SK-MEL-5 (cell line): ENCODE results near the gene OR5AK2. TPM values are rescaled to one million over a fixed set of nuclear protein-coding genes. Genes with fewer than 3 reads are reported as not detected.
"Not testable (repeated sequence)": the region's sequence is repeated elsewhere in the genome, so short reads cannot be mapped to it uniquely, and the experiment has no call there.

ENCODE experiments used
- DNase-seq: peaks from one replicate; pipeline ENCODE4 v3.0.0-alpha.2; 2016; ENCODE audit warnings: low read depth, low spot score
- in situ Hi-C: cut with HindIII; loops from 2 replicates; pipeline ENCODE4 v1.10.0; 2016; ENCODE audit warnings: low sequenced_read_pairs, high pct_unique_total_duplicates, low pct_unique_long_range_greater_than_20kb
- polyA plus RNA-seq, 2 experiments: library from polyadenylated mRNA; depleted of rRNA; stranded (reverse); fragments of >200 nt; gene quantifications; 2 replicates each; pipeline ENCODE4 v1.2.3, GENCODE V29; 2015
- total RNA-seq: library from RNA; depleted of rRNA; stranded (reverse); fragments of >200 nt; shearing (Covaris generic); gene quantifications from 2 replicates; pipeline ENCODE4 v1.2.3, GENCODE V29; 2014; rRNA removed

OR5AK2 gene
- total RNA-seq: not detected in 2 replicates
- polyA plus RNA-seq (2015; cell fraction: cytosol; rRNA removed): not detected in 2 replicates
- polyA plus RNA-seq (2015; cell fraction: nucleus; rRNA removed): not detected in 2 replicates

- DNase-seq: no peak
- in situ Hi-C loops: no loop called here
These were observed at the start of gene OR5AK2 for GRCh38 chr11:56988614-56989013. OR5AK2 (plus strand) TSS chr11:56988914; CDS start chr11:56988914, 0 bp downstream.

GRCh38 chr11:56945526-56945925 lies 43.2 kb upstream of the OR5AK2 start:
- in situ Hi-C loops, DNase-seq: not testable (repeated sequence)

- in situ Hi-C loops: no loop called here
- DNase-seq: no peak
These were observed 39.7 kb upstream of the OR5AK2 start for GRCh38 chr11:56948991-56949515.

GRCh38 chr11:56950510-56950909 lies 38.2 kb upstream of the OR5AK2 start:
- peak; percentile 65 for DNase-seq
- in situ Hi-C loops: no loop called here

- DNase-seq, in situ Hi-C loops: not testable (repeated sequence)
These were observed 34.8 kb upstream of the OR5AK2 start for GRCh38 chr11:56953907-56954306.

- in situ Hi-C loops: no loop called here
- no peak for DNase-seq
These were observed 27.1 kb upstream of the OR5AK2 start for GRCh38 chr11:56961609-56962008.

- DNase-seq: no peak
- in situ Hi-C loops: no loop called here
These were observed 21.0 kb upstream of the OR5AK2 start for GRCh38 chr11:56967726-56968125.

- in situ Hi-C loops: no loop called here
- no peak for DNase-seq
These were observed 20.2 kb upstream of the OR5AK2 start for GRCh38 chr11:56968524-56968923.

GRCh38 chr11:56977314-56977713 lies 11.4 kb upstream of the OR5AK2 start:
- in situ Hi-C loops: no loop called here
- DNase-seq: no peak

- no peak for DNase-seq
- in situ Hi-C loops: no loop called here
These were observed 2.0 kb downstream of the OR5AK2 start for GRCh38 chr11:56990702-56991101.

- no peak for DNase-seq
- in situ Hi-C loops: no loop called here
These were observed 5.8 kb downstream of the OR5AK2 start for GRCh38 chr11:56994532-56994931.

- peak; percentile 41 for DNase-seq
- in situ Hi-C loops: no loop called here
These were observed 13.1 kb downstream of the OR5AK2 start for GRCh38 chr11:57001674-57002401.

- no peak for DNase-seq
- in situ Hi-C loops: no loop called here
These were observed 19.7 kb downstream of the OR5AK2 start for GRCh38 chr11:57008373-57008772.

GRCh38 chr11:57015679-57016078 lies 27.0 kb downstream of the OR5AK2 start:
- DNase-seq: no peak
- in situ Hi-C loops: no loop called here

GRCh38 chr11:57031556-57031955 lies 42.8 kb downstream of the OR5AK2 start:
- in situ Hi-C loops: no loop called here
- DNase-seq: no peak

Other genes with a start within 250 kb of the OR5AK2 start
- not detected in 2 replicates for gene OR9G4, start 240.2 kb upstream of the OR5AK2 start, total RNA-seq
- not detected in 2 replicates for gene LRRC55, start 193.0 kb downstream of the OR5AK2 start, total RNA-seq
- not detected in 2 replicates for gene APLNR, start 248.3 kb downstream of the OR5AK2 start, total RNA-seq